Vagina (tissue), 2 donors: ENCODE data around the gene PRMT6. TPM values are rescaled to one million over a fixed set of nuclear protein-coding genes. Genes with fewer than 3 reads are reported as not detected.

Experiments used
- DNase-seq, 2 donors: peaks; one replicate each; pipeline ENCODE4 v3.0.0-alpha.2; 2017; ENCODE audit errors: extremely low spot score in 2 of 2
- H3K27ac ChIP-seq: fragments of 200-600 bp; sonication (generic); one replicate; pipeline ENCODE4 v1.5.1; 2019
- H3K27me3 ChIP-seq: fragments of 200-600 bp; sonication (generic); one replicate; pipeline ENCODE4 v1.5.1; 2019
- H3K36me3 ChIP-seq, 2 donors: fragments of 200-600 bp; sonication (generic); one replicate each; pipeline ENCODE4 v1.5.1; 2017 to 2019
- H3K4me1 ChIP-seq: fragments of 200-600 bp; sonication (generic); one replicate; pipeline ENCODE4 v1.5.1; 2019
- H3K4me3 ChIP-seq, 2 donors: fragments of 200-600 bp; sonication (generic); 1 replicate in 1 of 2; 2 replicates in 1 of 2; pipeline ENCODE4 v1.5.1; 2016 to 2019
- H3K9me3 ChIP-seq: fragments of 200-600 bp; sonication (generic); one replicate; pipeline ENCODE4 v1.5.1; 2019
- CTCF ChIP-seq, 3 experiments: fragments of 450-650 bp in 2 of 3; fragments of 200-600 bp in 1 of 3; sonication (generic) in 1 of 3; IDR thresholded peaks; one replicate each; pipeline ENCODE4 v1.5.1; 2017 to 2019; ENCODE audit warnings: antibody characterized with exemption in 3 of 3, mild to moderate bottlenecking in 2 of 3, moderate library complexity in 2 of 3
- POLR2A ChIP-seq, 2 donors: fragments of 450-650 bp; IDR thresholded peaks; one replicate each; pipeline ENCODE4 v1.6.1; 2017; ENCODE audit warnings: antibody characterized with exemption in 2 of 2, mild to moderate bottlenecking in 2 of 2, moderate library complexity in 2 of 2
- POLR2AphosphoS5 ChIP-seq, 2 donors: sonication (generic); formaldehyde crosslinking; IDR thresholded peaks; one replicate each; pipeline ENCODE4 v1.9.0; 2017; ENCODE audit warnings: antibody characterized with exemption in 2 of 2, mild to moderate bottlenecking in 2 of 2, low read depth in 1 of 2; ENCODE audit not compliant: insufficient read depth in 1 of 2
- intact Hi-C: fragments of 100-400 bp; cut with DNase I; formaldehyde crosslinking; loops from one replicate; pipeline ENCODE4 v1.15.1; 2023
- total RNA-seq: library from RNA; depleted of rRNA; stranded (reverse); fragments of >200 nt; gene quantifications from one replicate; pipeline ENCODE4 v1.2.3, GENCODE V29; 2016

Gene PRMT6
- 11.0 TPM for total RNA-seq

GRCh38 chr1:107056426-107057196, at the start of gene PRMT6:
TSS of gene PRMT6 (plus strand) at chr1:107056674. CDS start at chr1:107056716, 42 bp downstream.
- peak within 1 kb of the TSS; percentile 66 to 82 for H3K4me3 ChIP-seq
- TF ChIP-seq POLR2A (IDR thresholded peaks at IDR 0.05), result no peak
- TF ChIP-seq POLR2AphosphoS5 (IDR thresholded peaks at IDR 0.05; ENCODE audit: insufficient read depth in 1 of 2, low read depth in 1 of 2), result peak; percentile 37 to 85
- H3K36me3 ChIP-seq, result no peaks in the 10 kb centered on the region
- DNase-seq, result peak in 1 of 2 donors; percentile 87
- peak within 1 kb of the TSS; percentile 76 for H3K27ac ChIP-seq
- no peaks in the 10 kb centered on the region for H3K27me3 ChIP-seq
- intact Hi-C loops, result no loop called here
- no peaks in the 10 kb centered on the region for H3K9me3 ChIP-seq
- peaks cover 15% of the 10 kb centered on the region for H3K4me1 ChIP-seq

GRCh38 chr1:107009281-107009680, 47.2 kb upstream of the PRMT6 start:
- Histone ChIP-seq H3K27ac (no peak overlapping the region), H3K4me3 (no peak overlapping the region), H3K36me3 (no peaks in the 10 kb centered on the region), H3K9me3 (no peaks in the 10 kb centered on the region), H3K4me1 (no peaks in the 10 kb centered on the region), H3K27me3 (no peaks in the 10 kb centered on the region)
- TF ChIP-seq CTCF (IDR thresholded peaks at IDR 0.05) (no peak), POLR2A (IDR thresholded peaks at IDR 0.05) (no peak), POLR2AphosphoS5 (IDR thresholded peaks at IDR 0.05; ENCODE audit: insufficient read depth in 1 of 2, low read depth in 1 of 2) (no peak)
- no peak for DNase-seq
- intact Hi-C loops, result no loop called here

- Histone ChIP-seq H3K4me3 (no peak overlapping the region), H3K27me3 (no peaks in the 10 kb centered on the region), H3K4me1 (no peaks in the 10 kb centered on the region), H3K27ac (no peak overlapping the region), H3K36me3 (no peaks in the 10 kb centered on the region), H3K9me3 (no peaks in the 10 kb centered on the region)
- intact Hi-C loops, result no loop called here
- TF ChIP-seq CTCF (IDR thresholded peaks at IDR 0.05) (no peak), POLR2A (IDR thresholded peaks at IDR 0.05) (no peak), POLR2AphosphoS5 (IDR thresholded peaks at IDR 0.05; ENCODE audit: insufficient read depth in 1 of 2, low read depth in 1 of 2) (no peak)
- no peak for DNase-seq
Observed at GRCh38 chr1:107010582-107010981, 45.9 kb upstream of the PRMT6 start.

GRCh38 chr1:107016376-107016978, 40.0 kb upstream of the PRMT6 start:
- intact Hi-C loops, result no loop called here
- no peak for DNase-seq
- no peak overlapping the region for H3K27ac ChIP-seq
- H3K4me1 ChIP-seq, result no peaks in the 10 kb centered on the region
- H3K9me3 ChIP-seq, result no peaks in the 10 kb centered on the region
- no peaks in the 10 kb centered on the region for H3K27me3 ChIP-seq
- no peaks in the 10 kb centered on the region for H3K36me3 ChIP-seq
- no peak overlapping the region for H3K4me3 ChIP-seq
- TF ChIP-seq CTCF (IDR thresholded peaks at IDR 0.05), result no peak
- TF ChIP-seq POLR2A (IDR thresholded peaks at IDR 0.05), result no peak
- no peak for TF ChIP-seq POLR2AphosphoS5 (IDR thresholded peaks at IDR 0.05; ENCODE audit: insufficient read depth in 1 of 2, low read depth in 1 of 2)

- DNase-seq, result no peak
- H3K4me3 ChIP-seq, result no peak overlapping the region
- no peaks in the 10 kb centered on the region for H3K4me1 ChIP-seq
- intact Hi-C loops, result no loop called here
- H3K36me3 ChIP-seq, result no peaks in the 10 kb centered on the region
- H3K27me3 ChIP-seq, result no peaks in the 10 kb centered on the region
- no peak overlapping the region for H3K27ac ChIP-seq
- TF ChIP-seq POLR2A (IDR thresholded peaks at IDR 0.05) (no peak), CTCF (IDR thresholded peaks at IDR 0.05) (no peak)
- no peaks in the 10 kb centered on the region for H3K9me3 ChIP-seq
Observed at GRCh38 chr1:107018445-107018844, 38.0 kb upstream of the PRMT6 start.
